Breast epithelium (tissue), 3 donors: ENCODE data around the gene MRC2.
"Not testable (repeated sequence)": the region's sequence is repeated elsewhere in the genome, so short reads cannot be mapped to it uniquely, and the experiment has no call there.

Experiments used
- CTCF ChIP-seq, 3 donors: fragments of 450-650 bp; IDR thresholded peaks; one replicate each; pipeline ENCODE4 v1.5.1; 2016 to 2017; ENCODE audit warnings: antibody characterized with exemption in 3 of 3, mild to moderate bottlenecking in 3 of 3, moderate library complexity in 3 of 3
- POLR2AphosphoS5 ChIP-seq, 3 donors: sonication (generic); formaldehyde crosslinking; IDR thresholded peaks; one replicate each; pipeline ENCODE4 v1.6.1; 2017; ENCODE audit warnings: antibody characterized with exemption in 3 of 3

- TF ChIP-seq CTCF, POLR2AphosphoS5 (IDR thresholded peaks at IDR 0.05): not testable (repeated sequence)
These were observed 71.0 kb downstream of the MRC2 start for GRCh38 chr17:62698459-62698858.
